HG03045 (cell line): ENCODE measurements around the gene LIPE.

Experiments used
- ATAC-seq: cut with Tn5 transposase; IDR thresholded peaks from one replicate; pipeline ENCODE4 v1.9.1; 2021; ENCODE audit warnings: mild to moderate bottlenecking, moderate library complexity; ENCODE audit not compliant: unreplicated experiment

Gene LIPE

DNA sequence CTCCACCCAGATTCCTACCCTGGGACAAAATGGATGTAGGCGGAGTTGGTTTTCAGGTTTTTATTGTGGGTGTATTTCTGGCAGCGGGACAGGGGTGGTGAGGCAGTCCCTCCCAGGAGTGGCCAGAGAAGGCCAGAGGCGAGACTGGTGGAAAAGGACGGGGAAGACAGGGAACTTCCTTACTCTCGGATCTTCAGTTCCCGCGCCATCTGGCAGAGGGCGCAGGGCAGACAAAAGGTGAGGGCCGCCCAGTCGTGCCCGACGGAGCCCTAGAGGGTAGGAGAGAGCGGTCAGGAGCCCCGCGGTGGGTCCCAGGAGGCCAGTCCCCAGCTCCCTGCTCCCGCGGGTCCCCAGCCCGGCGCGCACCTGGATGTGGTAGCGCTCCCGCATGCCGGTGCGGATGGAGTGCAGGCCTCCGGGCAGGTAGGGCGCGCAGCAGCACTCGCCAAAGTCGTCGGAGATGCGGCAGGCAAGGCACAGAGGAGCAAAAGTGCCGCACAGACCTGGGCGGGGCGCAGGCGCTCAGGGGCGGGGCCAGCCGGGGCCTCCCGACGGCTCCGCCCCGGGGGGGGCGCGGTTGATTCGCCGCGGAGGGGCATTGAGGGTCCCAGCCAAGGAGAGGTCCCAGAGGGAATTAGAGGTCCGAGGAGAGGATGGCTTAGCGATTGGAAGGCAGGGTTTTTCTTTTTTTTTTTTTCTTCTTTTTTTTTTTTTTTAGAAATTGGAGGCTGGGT is 40.0 kb downstream of the LIPE start:
- no peak for ATAC-seq

DNA sequence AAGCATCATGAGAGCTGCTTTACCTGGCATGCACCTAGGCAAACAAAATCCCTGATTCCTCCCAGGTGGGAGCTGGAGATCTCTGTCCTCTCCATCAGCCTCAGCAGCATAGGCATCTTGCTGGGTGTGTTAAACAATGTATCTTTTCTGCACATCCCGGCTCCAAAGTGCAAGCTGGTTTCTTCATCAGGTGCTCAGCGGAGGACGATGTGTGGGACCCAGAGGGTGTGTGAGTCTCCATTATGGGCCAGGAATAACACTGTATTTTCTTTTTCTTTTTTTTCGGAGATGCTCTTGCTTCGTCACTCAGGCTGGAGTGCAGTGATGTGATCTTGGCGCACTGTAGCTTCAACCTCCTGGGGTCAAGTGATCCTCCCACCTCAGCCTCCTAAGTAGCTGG is 47.0 kb downstream of the LIPE start:
- ATAC-seq = no peak

DNA sequence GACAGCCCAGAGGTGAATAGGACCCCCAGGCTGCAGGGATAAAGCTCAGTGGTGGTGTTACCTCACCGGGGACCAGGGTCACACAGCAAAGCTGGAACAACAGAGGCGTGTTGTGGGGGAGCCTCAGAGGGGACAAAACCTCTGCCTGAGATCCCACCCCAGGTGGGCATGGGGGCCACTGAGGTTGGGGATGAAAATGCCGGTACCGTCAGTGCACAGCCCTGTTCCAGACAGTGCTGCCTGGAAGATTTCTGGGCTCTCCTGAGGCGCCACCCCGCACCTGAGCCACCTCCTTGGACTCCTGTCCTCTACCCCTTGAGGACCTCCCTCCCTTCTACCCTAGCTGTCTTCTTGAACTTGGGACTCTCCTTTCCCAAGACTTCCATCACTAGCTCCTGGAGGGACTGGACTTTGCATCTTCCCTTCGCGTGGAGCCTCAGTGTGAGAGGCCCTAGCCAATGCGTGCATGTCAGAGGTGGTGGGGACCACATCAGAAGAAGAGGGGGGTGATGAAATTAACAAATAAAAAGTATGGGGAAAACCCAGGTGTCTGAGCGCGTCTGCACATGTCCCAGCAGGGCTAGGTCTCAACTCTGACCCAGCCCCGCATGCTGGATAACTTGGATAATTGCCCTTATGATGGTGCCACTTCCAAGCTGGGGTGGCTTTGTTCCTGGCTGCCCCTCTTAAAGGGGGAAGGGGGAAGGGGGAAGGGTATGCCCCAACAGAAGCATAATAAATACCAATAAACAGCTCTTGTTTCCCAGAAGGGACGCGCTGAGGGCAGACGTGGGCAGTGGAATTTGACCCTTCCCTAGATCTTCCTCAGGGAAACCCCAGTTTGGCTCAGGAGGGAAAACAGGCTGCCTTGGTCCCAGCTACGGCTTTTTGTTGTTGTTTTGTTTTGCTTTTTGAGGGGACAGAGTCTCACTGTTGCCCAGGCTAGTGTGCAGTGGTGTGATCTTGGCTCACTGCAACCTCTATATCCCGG is 48.7 kb downstream of the LIPE start:
- no peak for ATAC-seq

DNA sequence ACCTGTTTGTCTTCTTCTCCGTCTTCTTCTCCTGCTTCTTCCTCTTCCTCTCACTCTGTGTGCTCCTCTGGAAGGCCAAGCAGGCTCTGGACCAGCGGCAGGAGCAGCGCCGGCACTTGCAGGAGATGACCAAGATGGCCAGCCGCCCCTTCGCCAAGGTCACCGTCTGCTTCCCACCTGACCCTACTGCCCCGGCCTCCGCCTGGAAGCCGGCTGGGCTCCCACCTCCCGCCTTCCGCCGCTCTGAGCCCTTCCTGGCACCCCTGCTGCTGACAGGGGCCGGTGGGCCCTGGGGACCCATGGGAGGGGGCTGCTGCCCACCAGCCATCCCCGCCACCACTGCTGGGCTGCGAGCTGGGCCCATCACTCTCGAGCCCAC is 51.0 kb downstream of the LIPE start:
- ATAC-seq = no peak

DNA sequence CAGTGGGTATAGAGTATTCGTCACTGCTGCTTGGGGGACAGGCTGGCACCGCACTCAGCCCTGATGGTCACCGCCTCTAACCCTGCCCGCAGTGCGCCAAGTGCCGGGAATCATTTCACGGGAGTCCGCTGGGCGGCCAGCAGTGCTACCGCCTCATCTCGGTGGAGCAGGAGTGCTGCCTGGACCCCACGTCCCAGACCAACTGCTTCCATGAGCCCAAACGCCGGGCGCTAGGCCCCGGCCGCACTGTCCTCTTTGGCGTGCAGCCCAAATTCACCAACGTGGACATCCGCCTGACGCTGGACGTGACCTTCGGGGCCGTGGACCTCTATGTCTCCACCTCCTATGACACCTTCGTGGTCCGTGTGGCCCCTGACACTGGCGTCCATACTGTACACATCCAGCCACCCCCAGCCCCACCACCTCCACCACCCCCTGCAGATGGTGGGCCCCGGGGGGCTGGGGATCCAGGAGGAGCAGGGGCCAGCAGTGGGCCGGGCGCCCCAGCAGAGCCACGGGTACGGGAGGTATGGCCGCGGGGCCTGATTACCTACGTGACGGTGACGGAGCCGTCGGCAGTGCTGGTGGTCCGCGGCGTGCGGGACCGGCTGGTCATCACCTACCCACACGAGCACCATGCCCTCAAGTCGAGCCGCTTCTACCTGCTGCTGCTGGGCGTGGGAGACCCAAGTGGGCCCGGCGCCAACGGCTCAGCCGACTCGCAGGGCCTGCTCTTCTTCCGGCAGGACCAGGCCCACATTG is 51.6 kb downstream of the LIPE start:
- ATAC-seq = no peak

DNA sequence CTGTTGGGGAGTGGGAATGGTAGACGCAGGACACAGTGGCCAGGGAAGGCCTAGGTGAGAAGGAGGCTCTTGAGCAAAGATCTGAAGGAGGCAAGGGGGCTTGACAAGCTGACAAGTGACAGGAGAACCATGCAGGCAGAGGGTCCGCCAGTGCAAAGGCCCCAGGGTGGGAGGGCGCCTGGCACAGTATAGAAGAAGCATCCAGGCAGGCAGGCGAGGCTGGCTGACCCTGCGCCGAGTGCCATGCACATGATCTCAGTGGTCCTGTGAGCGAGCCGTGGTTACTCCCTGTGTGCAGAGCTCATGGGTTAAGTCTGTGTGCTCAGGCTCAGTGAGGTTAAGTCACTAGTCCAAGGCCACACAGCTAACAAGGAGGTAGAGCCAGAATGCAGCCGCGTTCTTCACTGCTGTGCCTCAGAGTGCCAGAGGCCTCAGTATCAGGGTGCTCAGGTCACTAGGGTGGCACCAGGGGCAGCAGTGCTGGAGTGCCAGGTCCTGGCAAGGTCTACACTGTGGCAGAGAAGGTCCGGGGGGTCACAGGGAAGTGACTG is 52.3 kb downstream of the LIPE start:
- ATAC-seq = no peak

DNA sequence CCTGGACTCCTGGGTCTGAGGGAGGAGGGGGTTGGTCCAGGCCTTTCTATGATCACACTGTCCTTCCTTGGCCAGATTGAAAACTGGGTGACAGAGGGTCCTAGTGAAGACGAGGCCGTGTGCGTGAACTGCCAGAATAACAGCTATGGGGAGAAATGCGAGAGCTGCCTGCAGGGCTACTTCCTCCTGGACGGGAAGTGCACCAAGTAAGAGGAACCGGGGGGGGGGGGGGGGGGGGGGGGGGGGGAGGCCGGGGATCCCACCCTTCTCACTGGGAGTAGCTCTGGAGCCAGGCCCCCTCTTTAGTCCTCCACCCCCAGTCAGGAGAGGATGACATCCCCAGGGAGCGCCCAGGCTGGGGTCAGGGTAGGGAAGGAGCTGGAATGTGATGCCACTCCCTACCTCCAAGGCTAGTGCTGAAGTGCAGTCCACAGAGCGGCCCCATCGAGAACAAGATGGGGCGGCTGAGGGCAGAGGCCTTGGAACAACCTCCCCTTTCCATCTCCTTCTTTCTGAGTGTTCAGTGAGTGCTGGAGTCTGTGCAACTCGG is 56.5 kb downstream of the LIPE start:
- ATAC-seq = no peak

DNA sequence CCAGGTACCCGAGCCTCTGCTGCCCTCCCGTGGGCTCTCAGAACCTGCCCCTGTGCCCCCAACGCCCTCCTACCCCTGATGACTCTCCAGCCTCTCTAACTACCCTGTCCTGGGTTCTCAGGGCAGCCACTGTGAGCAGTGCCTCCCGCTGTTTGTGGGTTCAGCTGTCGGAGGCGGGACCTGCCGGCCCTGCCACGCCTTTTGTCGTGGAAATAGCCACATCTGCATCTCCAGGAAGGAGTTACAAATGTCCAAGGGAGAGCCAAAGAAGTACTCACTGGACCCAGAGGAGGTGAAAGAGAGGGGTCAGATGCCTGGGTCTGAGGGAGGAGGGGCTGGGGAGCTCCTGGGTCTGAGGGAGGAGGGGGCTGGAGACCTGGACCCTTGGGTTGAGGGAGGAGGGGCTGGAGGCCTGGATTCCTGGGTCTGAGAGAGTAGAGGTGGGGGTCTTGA is 57.1 kb downstream of the LIPE start:
- ATAC-seq = no peak

DNA sequence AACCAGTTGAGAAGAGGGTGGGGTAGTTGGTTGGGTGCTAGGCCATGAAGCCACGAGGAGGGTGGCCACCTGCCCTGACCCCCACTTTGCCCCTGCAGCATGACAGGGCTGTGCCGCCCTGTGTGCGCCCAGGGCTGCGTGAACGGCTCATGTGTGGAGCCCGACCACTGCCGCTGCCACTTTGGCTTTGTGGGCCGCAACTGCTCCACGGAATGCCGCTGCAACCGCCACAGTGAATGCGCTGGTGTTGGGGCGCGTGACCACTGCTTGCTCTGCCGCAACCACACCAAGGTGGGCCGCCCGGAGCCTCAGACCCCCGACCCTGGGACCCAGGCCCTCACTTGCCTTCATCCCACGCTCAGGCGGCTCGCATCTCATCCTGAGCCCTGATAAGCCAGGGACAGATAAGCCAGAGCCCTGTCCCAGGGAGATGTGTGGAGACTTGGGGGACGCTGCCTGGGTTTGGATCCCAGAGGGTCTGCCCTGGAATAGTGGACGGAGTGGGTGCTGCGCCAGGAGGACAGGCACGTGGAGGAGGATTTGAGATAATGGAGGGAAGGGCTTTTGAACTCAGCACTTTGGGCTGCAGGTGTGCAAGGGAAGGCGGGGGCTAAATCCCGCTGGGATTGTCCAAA is 57.6 kb downstream of the LIPE start:
- no peak for ATAC-seq

DNA sequence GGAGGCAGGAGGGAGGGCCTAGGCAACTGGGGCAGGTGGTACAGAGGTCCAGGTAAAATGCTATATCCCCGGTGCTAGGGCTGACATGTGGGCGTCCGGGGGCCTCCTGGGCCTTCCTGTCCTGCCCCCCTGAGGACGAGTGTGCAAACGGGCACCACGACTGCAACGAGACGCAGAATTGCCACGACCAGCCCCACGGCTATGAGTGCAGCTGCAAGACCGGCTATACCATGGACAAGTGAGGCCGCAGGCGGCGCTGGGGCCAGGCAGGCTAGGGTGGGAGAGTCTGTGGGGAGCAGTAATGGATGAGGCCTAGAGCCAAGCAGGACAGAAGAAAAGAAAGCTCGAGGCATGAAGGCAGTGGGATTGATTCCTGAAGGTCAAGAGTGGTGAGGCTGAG is 58.4 kb downstream of the LIPE start:
- no peak for ATAC-seq

DNA sequence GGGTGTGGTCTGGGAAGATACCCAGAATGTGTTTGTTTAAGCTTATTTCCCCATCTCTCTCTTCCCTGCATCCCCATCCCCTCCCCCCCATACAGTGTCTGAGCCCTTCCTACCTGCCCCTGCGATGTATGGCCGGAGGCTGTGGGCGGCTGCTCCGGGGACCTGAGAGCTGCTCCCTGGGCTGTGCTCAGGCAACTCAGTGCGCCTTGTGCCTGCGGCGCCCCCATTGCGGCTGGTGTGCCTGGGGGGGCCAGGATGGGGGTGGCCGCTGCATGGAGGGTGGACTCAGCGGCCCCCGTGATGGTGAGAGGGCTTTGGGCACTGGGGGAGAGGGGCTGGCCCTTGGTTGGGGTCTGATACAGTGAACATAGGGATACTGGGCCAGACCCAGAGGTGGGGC is 58.8 kb downstream of the LIPE start:
- no peak for ATAC-seq

DNA sequence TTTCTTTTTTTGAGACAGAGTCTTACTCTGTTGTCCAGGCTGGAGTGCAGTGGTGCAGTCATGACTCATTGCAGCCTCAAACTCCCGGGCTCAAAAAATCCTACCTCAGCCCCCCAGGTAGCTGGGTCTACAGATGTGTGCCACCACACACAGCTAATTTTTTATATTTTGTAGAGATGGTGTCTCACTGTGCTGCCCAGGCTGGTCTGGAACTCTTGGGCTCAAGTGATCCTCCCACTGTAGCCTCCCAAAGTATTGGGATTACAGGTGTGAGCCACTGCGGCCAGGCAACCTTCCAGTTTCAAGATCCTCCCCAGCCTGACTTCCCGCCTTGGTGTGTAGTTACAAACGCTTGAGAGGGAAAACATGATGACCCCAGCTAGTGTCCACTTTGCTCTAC is 59.3 kb downstream of the LIPE start:
- ATAC-seq = no peak

DNA sequence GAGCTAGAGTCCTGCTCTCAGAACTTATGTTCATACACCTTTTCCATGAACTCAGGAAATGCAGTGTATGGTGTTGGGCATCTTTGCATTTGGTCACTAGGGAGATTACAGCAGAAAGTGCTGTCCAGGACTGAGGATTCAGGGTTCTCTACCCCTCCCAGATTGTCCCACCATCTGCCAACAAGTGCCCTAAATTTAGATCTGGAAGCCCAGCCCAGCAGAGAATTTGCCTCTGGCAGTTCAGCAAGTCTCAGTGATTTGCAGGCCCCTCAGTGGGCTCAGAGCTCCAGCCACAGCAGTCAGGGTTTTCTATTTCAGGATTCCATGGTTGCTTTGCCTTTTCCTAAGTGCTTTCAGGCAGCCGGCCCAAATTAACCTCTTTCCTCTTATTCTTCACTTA is 60.5 kb downstream of the LIPE start:
- ATAC-seq = no peak

DNA sequence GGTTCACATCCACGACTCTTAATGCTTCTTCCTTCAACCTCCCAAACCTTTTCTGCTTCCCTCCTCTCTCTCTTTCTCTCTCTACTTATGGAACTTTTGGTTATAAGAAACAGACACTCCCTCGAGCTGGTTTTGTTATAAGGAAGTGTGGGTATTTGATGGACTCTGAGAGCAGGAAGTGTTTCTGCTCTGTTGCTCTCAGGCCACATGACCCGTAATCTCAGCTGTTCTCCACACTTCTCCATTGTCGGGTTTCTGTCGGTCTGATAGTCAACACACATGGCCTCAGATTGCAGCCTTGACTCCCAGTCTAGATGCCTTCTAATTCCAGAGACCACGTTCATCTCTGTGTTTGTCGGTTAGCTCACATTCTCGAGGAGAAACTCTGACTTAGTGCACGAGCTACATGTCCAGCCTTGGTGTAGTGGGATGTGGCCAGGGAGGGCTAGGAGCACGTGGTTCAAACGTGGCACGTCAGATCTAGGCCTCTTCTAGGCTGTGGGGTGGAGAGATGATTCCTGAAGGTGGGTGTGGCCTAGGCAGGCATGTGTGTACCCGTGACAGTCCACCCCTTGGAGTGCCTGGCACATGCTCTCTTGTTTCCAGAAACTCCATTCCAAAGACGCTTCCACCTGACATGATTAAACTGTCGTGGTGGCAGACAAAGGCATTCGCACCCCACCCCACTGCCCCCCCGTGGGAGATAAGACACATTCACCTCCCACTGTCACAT is 63.4 kb downstream of the LIPE start:
- no peak for ATAC-seq

DNA sequence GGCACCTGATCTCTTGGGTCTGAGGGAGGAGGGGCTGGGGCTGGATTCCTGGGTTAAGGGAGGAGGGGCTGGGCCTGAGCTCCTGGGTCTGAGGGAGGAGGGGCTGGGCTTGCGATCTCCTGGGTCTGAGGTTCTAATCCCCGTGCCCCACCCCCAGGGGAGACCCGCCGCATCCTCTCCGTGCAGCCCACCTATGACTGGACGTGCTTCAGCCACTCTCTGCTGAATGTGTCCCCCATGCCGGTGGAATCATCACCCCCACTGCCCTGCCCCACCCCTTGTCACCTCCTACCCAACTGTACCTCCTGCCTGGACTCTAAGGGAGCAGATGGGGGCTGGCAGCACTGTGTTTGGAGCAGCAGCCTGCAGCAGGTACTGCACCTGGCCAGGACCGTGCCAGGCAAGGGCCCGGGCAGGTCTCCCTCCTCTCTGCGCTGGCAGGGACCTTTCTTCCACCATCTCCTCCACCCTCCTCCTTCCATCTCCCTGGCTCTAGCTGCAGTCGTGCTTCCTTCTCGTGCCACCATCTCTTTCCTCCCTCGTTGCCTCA is 64.2 kb downstream of the LIPE start:
- no peak for ATAC-seq

DNA sequence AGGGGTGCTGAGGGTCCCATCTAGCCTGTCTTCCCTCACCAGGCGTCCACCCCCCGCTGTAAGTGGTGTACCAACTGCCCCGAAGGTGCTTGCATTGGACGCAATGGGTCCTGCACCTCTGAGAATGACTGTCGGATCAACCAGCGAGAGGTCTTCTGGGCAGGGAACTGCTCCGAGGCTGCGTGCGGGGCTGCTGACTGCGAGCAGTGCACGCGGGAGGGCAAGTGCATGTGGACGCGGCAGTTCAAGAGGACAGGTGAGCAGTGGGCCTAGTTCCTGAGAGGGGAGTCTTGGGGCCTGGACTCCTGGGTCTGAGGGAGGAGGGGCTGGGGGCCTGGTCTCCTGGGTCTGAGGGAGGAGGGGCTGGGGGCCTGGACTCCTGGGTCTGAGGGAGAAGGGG is 64.8 kb downstream of the LIPE start:
- no peak for ATAC-seq

DNA sequence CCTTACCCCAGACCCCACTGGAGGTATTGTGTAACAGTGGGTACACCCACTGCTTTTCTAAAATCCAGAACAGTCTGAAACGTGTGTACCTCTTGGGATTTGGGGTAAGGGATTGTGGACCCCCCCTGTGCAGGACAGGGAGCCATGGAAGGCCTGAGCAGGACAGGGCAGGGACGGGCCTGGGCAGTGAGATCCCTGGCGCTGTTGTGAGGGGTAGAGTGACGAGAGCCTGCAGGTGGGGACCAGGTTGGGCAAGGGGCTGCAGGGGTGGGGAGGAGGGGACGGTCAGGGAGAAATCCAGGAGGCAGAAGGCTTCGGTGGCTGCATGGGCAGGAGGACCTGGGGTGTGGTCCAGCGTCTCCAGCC is 65.7 kb downstream of the LIPE start:
- no peak for ATAC-seq

DNA sequence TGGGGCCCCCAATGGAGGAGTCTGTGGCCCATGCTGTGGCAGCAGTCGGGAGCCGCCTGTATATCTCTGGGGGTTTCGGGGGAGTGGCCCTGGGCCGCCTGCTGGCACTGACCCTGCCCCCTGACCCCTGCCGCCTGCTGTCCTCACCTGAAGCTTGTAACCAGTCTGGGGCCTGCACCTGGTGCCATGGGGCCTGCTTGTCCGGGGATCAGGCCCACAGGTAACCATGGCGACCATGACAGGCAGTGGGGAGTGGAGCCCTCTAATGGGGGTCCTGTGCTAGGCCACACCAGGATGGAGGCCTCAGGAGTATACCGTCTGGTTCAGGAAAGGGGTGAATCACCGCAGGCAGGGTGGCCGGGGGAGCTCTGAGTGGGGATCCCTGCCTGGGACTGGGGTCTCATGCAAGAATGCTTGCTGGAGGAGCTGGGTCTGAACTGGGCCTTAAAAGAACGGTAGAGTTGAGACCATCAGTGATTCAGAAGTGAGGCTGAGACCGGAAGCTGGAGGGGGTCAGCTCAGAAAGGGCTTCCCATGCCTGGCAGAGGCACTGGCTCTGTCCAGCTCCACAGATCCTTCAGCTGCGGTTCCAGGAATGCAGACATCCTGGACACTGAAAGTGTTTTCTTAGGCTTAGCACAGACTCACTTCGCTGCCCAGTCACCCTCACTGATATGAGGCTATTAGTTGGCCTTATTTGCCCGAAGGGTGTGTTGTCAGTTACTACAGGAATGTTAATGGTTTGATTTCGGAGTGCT is 66.2 kb downstream of the LIPE start:
- ATAC-seq = no peak

DNA sequence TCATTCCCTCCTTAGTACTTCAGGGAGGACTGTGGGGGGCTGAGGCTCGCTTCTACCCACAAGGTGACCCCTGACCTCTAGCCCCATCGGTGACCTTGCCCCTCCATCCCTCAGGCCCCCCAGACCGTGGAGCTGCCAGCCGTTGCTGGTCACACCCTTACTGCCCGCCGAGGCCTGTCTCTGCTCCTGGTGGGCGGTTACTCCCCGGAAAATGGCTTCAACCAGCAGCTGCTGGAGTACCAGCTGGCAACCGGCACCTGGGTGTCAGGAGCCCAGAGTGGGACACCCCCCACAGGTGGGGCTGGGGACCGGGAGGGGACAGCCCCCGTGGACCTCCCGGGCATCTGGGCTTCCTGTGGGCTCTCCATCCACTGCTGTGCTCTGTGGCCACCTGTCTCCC is 69.9 kb downstream of the LIPE start:
- ATAC-seq = no peak
